GM12878 (cell line): ENCODE results near the gene EPHA2. TPM values are rescaled to one million over a fixed set of nuclear protein-coding genes. Genes with fewer than 3 reads are reported as not detected.

ENCODE experiments used
- ATAC-seq: fragments of 200-7000 bp; cut with Tn5 transposase; 3 replicates; pipeline ENCODE4 v1.9.1; 2020; ENCODE audit warnings: mild to moderate bottlenecking, moderate library complexity
- BruUV-seq: library from RNA; stranded (reverse); fragments of 400-500 nt; replicated peaks from 2 replicates; lab custom pipeline; 2021; lab: Mats Ljungman, UMichigan
- CTCF ChIA-PET: fragments of 300-600 bp; sonication (Branson Sonifier 250); formaldehyde crosslinking; extraction: SDS; loops from one replicate; lab custom pipeline; 2021; ENCODE audit warnings: inconsistent platforms; lab: Yijun Ruan, JAX
- POLR2A ChIA-PET: fragments of 350-600 bp; formaldehyde crosslinking; extraction: SDS; loops from one replicate; lab custom pipeline; 2021; ENCODE audit warnings: inconsistent platforms; lab: Charles Lee
- RAD21 ChIA-PET: fragments of 300-600 bp; sonication (Branson Sonifier 250); formaldehyde crosslinking; loops from one replicate; lab custom pipeline; 2023; ENCODE audit warnings: antibody characterized with exemption; ENCODE audit not compliant: unreplicated experiment; lab: Charles Lee
- SMC1A ChIA-PET: fragments of 300-600 bp; sonication (Branson Sonifier 250); formaldehyde crosslinking; loops from one replicate; lab custom pipeline; 2023; ENCODE audit not compliant: unreplicated experiment, uncharacterized antibody; lab: Charles Lee
- DNase-seq: peaks from one replicate; pipeline ENCODE4 v3.0.0-alpha.2; 2011; ENCODE audit warnings: low read depth, low spot score
- FAIRE-seq: peaks from 3 replicates; lab custom pipeline; 2011; peaks lifted over from hg19 to GRCh38; lab: Jason Lieb, UNC
- H2AFZ ChIP-seq: 2 replicates; pipeline ENCODE4 v1.6.0; 2011; ENCODE audit warnings: low read depth, low read length, control low read depth; ENCODE audit not compliant: control insufficient read depth
- H3K27ac ChIP-seq: 2 replicates; pipeline ENCODE4 v1.5.1; 2011; ENCODE audit warnings: control low read depth; ENCODE audit not compliant: control insufficient read depth, insufficient read depth
- H3K27me3 ChIP-seq, 2 experiments: replicated peaks in 1 of 2; 2 replicates each; pipeline versions ENCODE4 v1.6.0 to v1.6.1; 2011; ENCODE audit warnings: low read length in 1 of 2; ENCODE audit not compliant: control insufficient read depth in 2 of 2, insufficient read depth in 2 of 2
- H3K36me3 ChIP-seq, 2 experiments: 2 replicates each; pipeline ENCODE4 v1.5.1; 2011; ENCODE audit warnings: low read length in 1 of 2; ENCODE audit not compliant: control insufficient read depth in 2 of 2, insufficient read depth in 2 of 2
- H3K4me1 ChIP-seq: 2 replicates; pipeline ENCODE4 v1.6.1; 2011; ENCODE audit warnings: mild to moderate bottlenecking, low read length, moderate library complexity, mixed read lengths; ENCODE audit not compliant: control insufficient read depth, insufficient read depth
- H3K4me2 ChIP-seq: 2 replicates; pipeline ENCODE4 v1.6.0; 2011; ENCODE audit warnings: control low read depth; ENCODE audit not compliant: control insufficient read depth, insufficient read depth
- H3K4me3 ChIP-seq: fragments of 200-600 bp; sonication (generic); 2 replicates; pipeline ENCODE4 v1.5.1; 2016
- H3K79me2 ChIP-seq: 2 replicates; pipeline ENCODE4 v1.6.0; 2011; ENCODE audit warnings: low read length; ENCODE audit not compliant: control insufficient read depth, insufficient read depth
- H3K9ac ChIP-seq: 2 replicates; pipeline ENCODE4 v1.8.0; 2011; ENCODE audit warnings: low read length, control low read depth, mixed read lengths; ENCODE audit not compliant: control insufficient read depth, insufficient read depth
- H3K9me3 ChIP-seq: replicated peaks from 3 replicates; pipeline ENCODE4 v1.5.1; 2011; ENCODE audit warnings: mild to moderate bottlenecking, low read length; ENCODE audit not compliant: control insufficient read depth, insufficient read depth
- H4K20me1 ChIP-seq: 2 replicates; pipeline ENCODE4 v1.6.0; 2011; ENCODE audit not compliant: control insufficient read depth, insufficient read depth
- ATF3 ChIP-seq: IDR thresholded peaks from 2 replicates; pipeline ENCODE4 v1.6.1; 2011; ENCODE audit warnings: low read depth, mild to moderate bottlenecking, low read length, moderate library complexity, borderline replicate concordance; ENCODE audit errors: extremely low read depth
- BHLHE40 ChIP-seq, 2 experiments: fragments of 450-650 bp in 1 of 2; IDR thresholded peaks; 2 replicates each; pipeline ENCODE4 v1.6.1; 2011 to 2017; ENCODE audit warnings: low read depth in 2 of 2, borderline replicate concordance in 1 of 2, improper control_type of control experiment in 1 of 2, low read length in 1 of 2, mild to moderate bottlenecking in 1 of 2
- EZH2 ChIP-seq: IDR thresholded peaks from 2 replicates; pipeline ENCODE4 v1.6.1; 2012; ENCODE audit warnings: low read depth, mild to moderate bottlenecking, control low read depth, inconsistent platforms, low read length, borderline replicate concordance; ENCODE audit not compliant: control insufficient read depth
- MTA2 ChIP-seq: fragments of 450-650 bp; IDR thresholded peaks from 2 replicates; pipeline ENCODE4 v1.6.1; 2016; ENCODE audit warnings: low read depth, mild to moderate bottlenecking, moderate library complexity
- NBN ChIP-seq: fragments of 450-650 bp; IDR thresholded peaks from 2 replicates; pipeline ENCODE4 v1.6.1; 2016
- NFIC ChIP-seq: IDR thresholded peaks from 2 replicates; pipeline ENCODE4 v1.6.1; 2012; ENCODE audit warnings: low read depth, mild to moderate bottlenecking, inconsistent platforms, low read length, moderate library complexity
- RAD21 ChIP-seq: IDR thresholded peaks from 2 replicates; pipeline ENCODE4 v1.6.1; 2011; ENCODE audit warnings: mild to moderate bottlenecking, low read depth, low read length, moderate library complexity; ENCODE audit not compliant: insufficient read depth
- RELB ChIP-seq: fragments of 450-650 bp; IDR thresholded peaks from 2 replicates; pipeline ENCODE4 v1.6.1; 2017; ENCODE audit warnings: low read depth, mild to moderate bottlenecking, moderate library complexity
- ZZZ3 ChIP-seq: IDR thresholded peaks from 2 replicates; pipeline ENCODE4 v1.6.1; 2011; ENCODE audit warnings: low read depth; ENCODE audit not compliant: control insufficient read depth, insufficient read length
- WGBS: methylation state at CpG from one replicate; pipeline ENCODE4 v1.1.6; 2016; ENCODE audit warnings: low lambda C conversion rate; ENCODE audit not compliant: insufficient replicate concordance, insufficient coverage; ENCODE audit errors: missing lambda C conversion rate; 5-methylcytosine and 5-hydroxymethylcytosine counted together
- in situ Hi-C: fragments of 300-500 bp; cut with MboI; formaldehyde crosslinking; loops from 9 replicates; pipeline ENCODE4 v1.14.3; 2018; ENCODE audit warnings: mixed read lengths
- intact Hi-C: fragments of 100-400 bp; cut with micrococcal nuclease; formaldehyde crosslinking; loops from one replicate; pipeline ENCODE4 v1.14.2; 2022; ENCODE audit not compliant: unreplicated experiment
- polyA plus RNA-seq, 11 experiments: library from polyadenylated mRNA; depleted of rRNA in 4 of 11; unstranded in 6 of 11; stranded (reverse) in 5 of 11; fragments of >200 nt; fragmentation: Nextera tagmentation in 4 of 11; fragmentation: Illumina TruSeq in 1 of 11; extraction: Ambion mirVana in 4 of 11; extraction: Trizol in 1 of 11; gene quantifications; 1 replicate in 1 of 11; 2 replicates in 10 of 11; pipeline versions ENCODE4 v1.2.1 to v1.2.3, GENCODE V29; 2011 to 2016; ENCODE audit warnings: inconsistent platforms in 2 of 11, missing spikeins in 2 of 11, low read depth in 1 of 11
- total RNA-seq, 4 experiments: library from RNA; depleted of rRNA in 3 of 4; stranded (reverse); fragments of >200 nt in 3 of 4; fragmentation: Illumina TruSeq in 1 of 4; extraction: Trizol in 1 of 4; gene quantifications; 2 replicates each; pipeline versions ENCODE4 v1.2.1 to v1.2.3, GENCODE V29; 2013 to 2021

EPHA2 gene
- total and polyA plus RNA-seq, 10 of the 15 experiments (the other 5 are each of a cell fraction or from before 2014, with no cell fraction given): 0.04 to 0.51 (median 0.23) TPM; not detected in 2

- ChIA-PET RAD21 (interaction anchor here (12.2 kb wide), 1 partner anchor 110 kb away, joined by 223 read pairs; no protein-coding TSS in a partner anchor), POLR2A (no interaction called here), CTCF (interaction anchor here (1.6 to 15.1 kb wide), 3 partner anchors 52 to 171 kb away, joined by 4 to 375 read pairs (median 8); no protein-coding TSS in a partner anchor), SMC1A (interaction anchor here (1.0 kb wide), 1 partner anchor 113 kb away, joined by 6 read pairs; no protein-coding TSS in a partner anchor)
- no peak overlapping the region for H3K27ac ChIP-seq
- TF ChIP-seq ZZZ3 (no peak), BHLHE40 (IDR thresholded peaks at IDR 0.05; ENCODE audit: borderline replicate concordance in 1 of 2, low read depth in 2 of 2, low read length in 1 of 2) (peak in 1 of 2 experiments; percentile 59; a peak in 1 of 4 replicates)
- no TSS peak for BruUV-seq
- DNase-seq (no peak), ATAC-seq (no peak), FAIRE-seq (no peak)
- no peaks in the 10 kb centered on the region; the same call in 1 of the 2 replicates for H3K4me1 ChIP-seq
- no peaks in the 10 kb centered on the region for H4K20me1 ChIP-seq
- in situ Hi-C loops: no loop called here
- H2AFZ ChIP-seq: no peak overlapping the region
- no peaks in the 10 kb centered on the region for H3K27me3 ChIP-seq
- WGBS: 23% methylated on average over 6 of the region's 6 CpGs
- H3K4me2 ChIP-seq: no peak overlapping the region
- no peaks in the 10 kb centered on the region for H3K9me3 ChIP-seq
- no peak overlapping the region for H3K9ac ChIP-seq
- no peak overlapping the region for H3K4me3 ChIP-seq
- no peaks in the 10 kb centered on the region for H3K36me3 ChIP-seq
- intact Hi-C loops: no loop called here
- no peaks in the 10 kb centered on the region for H3K79me2 ChIP-seq
These were observed 36.2 kb upstream of the EPHA2 start for GRCh38 chr1:16191916-16192546.

- ChIA-PET POLR2A (no interaction called here), SMC1A (no interaction called here), RAD21 (interaction anchor here (12.2 kb wide), 1 partner anchor 110 kb away, joined by 223 read pairs; no protein-coding TSS in a partner anchor), CTCF (interaction anchor here (1.0 to 15.1 kb wide), 3 partner anchors 8 to 110 kb away, joined by 3 to 375 read pairs (median 4); no protein-coding TSS in a partner anchor)
- intact Hi-C loops: no loop called here
- Histone ChIP-seq H3K9me3 (no peaks in the 10 kb centered on the region), H3K9ac (no peak overlapping the region), H3K4me2 (no peak overlapping the region), H3K27ac (no peak overlapping the region), H3K27me3 (no peaks in the 10 kb centered on the region), H3K36me3 (no peaks in the 10 kb centered on the region), H3K4me1 (no peaks in the 10 kb centered on the region; the same call in 1 of the 2 replicates), H3K4me3 (no peak overlapping the region), H2AFZ (no peak overlapping the region), H3K79me2 (no peaks in the 10 kb centered on the region), H4K20me1 (no peaks in the 10 kb centered on the region)
- BruUV-seq: no TSS peak
- WGBS: 44% methylated on average over 1 of the region's 1 CpG
- no peak for ATAC-seq
- no peak for FAIRE-seq
- TF ChIP-seq RAD21: no peak
- no peak for TF ChIP-seq ATF3
- no peak for TF ChIP-seq MTA2
- no peak for TF ChIP-seq NFIC
- TF ChIP-seq NBN: no peak
- no peak for TF ChIP-seq EZH2
- TF ChIP-seq RELB: no peak
- TF ChIP-seq BHLHE40 (IDR thresholded peaks at IDR 0.05; ENCODE audit: borderline replicate concordance in 1 of 2, low read depth in 2 of 2, low read length in 1 of 2): no peak
- in situ Hi-C loops: no loop called here
- no peak for DNase-seq
These were observed 35.4 kb upstream of the EPHA2 start for GRCh38 chr1:16191309-16191708.
